Bladder microvascular endothelial cell (primary cell): ENCODE results near the gene CASR. TPM values are rescaled to one million over a fixed set of nuclear protein-coding genes. Genes with fewer than 3 reads are reported as not detected.

Experiments
- total RNA-seq: library from RNA; depleted of rRNA; stranded (reverse); fragments of >200 nt; gene quantifications from 2 replicates; pipeline ENCODE4 v1.2.3, GENCODE V29; 2014

The CASR gene, protein sequence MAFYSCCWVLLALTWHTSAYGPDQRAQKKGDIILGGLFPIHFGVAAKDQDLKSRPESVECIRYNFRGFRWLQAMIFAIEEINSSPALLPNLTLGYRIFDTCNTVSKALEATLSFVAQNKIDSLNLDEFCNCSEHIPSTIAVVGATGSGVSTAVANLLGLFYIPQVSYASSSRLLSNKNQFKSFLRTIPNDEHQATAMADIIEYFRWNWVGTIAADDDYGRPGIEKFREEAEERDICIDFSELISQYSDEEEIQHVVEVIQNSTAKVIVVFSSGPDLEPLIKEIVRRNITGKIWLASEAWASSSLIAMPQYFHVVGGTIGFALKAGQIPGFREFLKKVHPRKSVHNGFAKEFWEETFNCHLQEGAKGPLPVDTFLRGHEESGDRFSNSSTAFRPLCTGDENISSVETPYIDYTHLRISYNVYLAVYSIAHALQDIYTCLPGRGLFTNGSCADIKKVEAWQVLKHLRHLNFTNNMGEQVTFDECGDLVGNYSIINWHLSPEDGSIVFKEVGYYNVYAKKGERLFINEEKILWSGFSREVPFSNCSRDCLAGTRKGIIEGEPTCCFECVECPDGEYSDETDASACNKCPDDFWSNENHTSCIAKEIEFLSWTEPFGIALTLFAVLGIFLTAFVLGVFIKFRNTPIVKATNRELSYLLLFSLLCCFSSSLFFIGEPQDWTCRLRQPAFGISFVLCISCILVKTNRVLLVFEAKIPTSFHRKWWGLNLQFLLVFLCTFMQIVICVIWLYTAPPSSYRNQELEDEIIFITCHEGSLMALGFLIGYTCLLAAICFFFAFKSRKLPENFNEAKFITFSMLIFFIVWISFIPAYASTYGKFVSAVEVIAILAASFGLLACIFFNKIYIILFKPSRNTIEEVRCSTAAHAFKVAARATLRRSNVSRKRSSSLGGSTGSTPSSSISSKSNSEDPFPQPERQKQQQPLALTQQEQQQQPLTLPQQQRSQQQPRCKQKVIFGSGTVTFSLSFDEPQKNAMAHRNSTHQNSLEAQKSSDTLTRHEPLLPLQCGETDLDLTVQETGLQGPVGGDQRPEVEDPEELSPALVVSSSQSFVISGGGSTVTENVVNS
- total RNA-seq: not detected in 2 replicates

DNA sequence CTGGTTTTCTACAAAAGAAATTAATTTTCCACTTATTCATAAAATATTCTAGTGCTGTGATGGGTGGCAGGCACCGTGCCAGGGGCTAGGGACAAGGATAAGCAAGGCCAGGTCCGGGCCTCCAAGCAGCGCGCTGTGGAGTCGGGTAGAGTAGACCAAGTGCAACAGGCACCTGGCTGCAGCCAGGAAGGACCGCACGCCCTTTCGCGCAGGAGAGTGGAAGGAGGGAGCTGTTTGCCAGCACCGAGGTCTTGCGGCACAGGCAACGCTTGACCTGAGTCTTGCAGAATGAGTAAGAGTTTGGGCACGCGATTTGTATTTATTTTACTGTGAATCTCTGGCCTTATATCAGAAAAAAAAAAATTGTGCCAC, at the start of gene CASR:
Gene CASR (plus strand): TSS at position 148 of the 372 bp plus-strand sequence. CDS start 70,522 bp downstream, outside the sequence.

DNA sequence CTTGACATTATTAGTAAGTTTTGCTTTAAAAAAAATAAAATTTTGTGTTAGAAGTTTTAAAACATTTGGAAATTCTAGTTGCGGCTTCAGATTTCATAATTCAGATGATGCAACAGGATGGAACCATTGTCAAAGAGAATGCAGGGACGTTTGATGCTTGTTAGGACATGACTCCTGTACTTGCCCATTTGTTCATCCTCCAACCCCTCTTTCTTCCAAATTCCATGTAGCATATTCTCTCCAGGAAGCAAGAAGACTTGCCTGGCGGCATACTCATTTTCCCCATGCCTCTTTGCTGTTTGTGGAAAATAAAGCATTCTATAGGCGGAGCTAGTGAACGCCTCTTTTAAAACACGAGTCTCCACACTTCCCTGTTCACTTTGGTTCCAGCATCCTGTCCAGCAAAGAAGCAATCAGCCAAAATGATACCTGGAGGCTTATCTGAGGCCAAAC, 141.4 kb downstream of the CASR start, which contains the start of gene CSTA:
Gene CSTA (plus strand): TSS at position 378 of the 453 bp plus-strand sequence. CDS start 45 bp downstream, at position 423.

Other genes starting within 250 kb of the CASR start
- not detected in 2 replicates for gene ILDR1, start 161.4 kb upstream of the CASR start, total RNA-seq
- not detected in 2 replicates for gene CD86, start 128.3 kb upstream of the CASR start, total RNA-seq
- not detected in 2 replicates for gene CSTA, start 141.6 kb downstream of the CASR start, total RNA-seq
- gene MIX23, start 199.6 kb downstream of the CASR start, total RNA-seq: 28.3 and 29.6 TPM in 2 replicates
- gene FAM162A, start 200.5 kb downstream of the CASR start, total RNA-seq: 4.0 and 8.2 TPM in 2 replicates
- gene WDR5B, start 232.4 kb downstream of the CASR start, total RNA-seq: 2.1 and 6.9 TPM in 2 replicates